Peyer's patch (tissue), 4 donors: Measurements from ENCODE around the gene ECSCR. TPM values are rescaled to one million over a fixed set of nuclear protein-coding genes. Genes with fewer than 3 reads are reported as not detected.

Experiments
- DNase-seq, 3 donors: peaks; one replicate each; pipeline ENCODE4 v3.0.0-alpha.2; 2017 to 2019
- H3K27ac ChIP-seq, 4 donors: fragments of 200-600 bp; sonication (generic); one replicate each; pipeline ENCODE4 v1.5.1; 2016 to 2019
- H3K27me3 ChIP-seq, 2 donors: fragments of 200-600 bp; sonication (generic); one replicate each; pipeline ENCODE4 v1.5.1; 2019
- H3K36me3 ChIP-seq, 3 donors: fragments of 200-600 bp; sonication (generic); one replicate each; pipeline ENCODE4 v1.5.1; 2016 to 2019
- H3K4me1 ChIP-seq, 4 donors: fragments of 200-600 bp; sonication (generic); one replicate each; pipeline ENCODE4 v1.5.1; 2016 to 2019
- H3K4me3 ChIP-seq, 4 donors: fragments of 200-600 bp; sonication (generic); 1 replicate in 3 of 4; 2 replicates in 1 of 4; pipeline ENCODE4 v1.5.1; 2016 to 2019; ENCODE audit warnings: mild to moderate bottlenecking in 1 of 4
- H3K9me3 ChIP-seq, 4 donors: fragments of 200-600 bp; sonication (generic); one replicate each; pipeline ENCODE4 v1.5.1; 2016 to 2019; ENCODE audit warnings: mild to moderate bottlenecking in 1 of 4
- CTCF ChIP-seq, 6 experiments: fragments of 450-650 bp in 4 of 6; fragments of 200-600 bp in 2 of 6; sonication (generic) in 1 of 6; IDR thresholded peaks; one replicate each; pipeline ENCODE4 v1.5.1; 2017 to 2019; ENCODE audit warnings: antibody characterized with exemption in 6 of 6, mild to moderate bottlenecking in 3 of 6, moderate library complexity in 1 of 6
- POLR2A ChIP-seq, 2 donors: fragments of 450-650 bp; IDR thresholded peaks; one replicate each; pipeline ENCODE4 v1.5.1; 2017; ENCODE audit warnings: antibody characterized with exemption in 2 of 2, mild to moderate bottlenecking in 2 of 2, moderate library complexity in 2 of 2
- total RNA-seq, 4 donors: library from RNA; depleted of rRNA; stranded (reverse); fragments of >200 nt; gene quantifications; one replicate each; pipeline ENCODE4 v1.1.0, GENCODE V29; 2016

The ECSCR gene
- total RNA-seq, 4 donors from 2014 or later, result 3.2 to 24.8 (median 7.9) TPM

DNA sequence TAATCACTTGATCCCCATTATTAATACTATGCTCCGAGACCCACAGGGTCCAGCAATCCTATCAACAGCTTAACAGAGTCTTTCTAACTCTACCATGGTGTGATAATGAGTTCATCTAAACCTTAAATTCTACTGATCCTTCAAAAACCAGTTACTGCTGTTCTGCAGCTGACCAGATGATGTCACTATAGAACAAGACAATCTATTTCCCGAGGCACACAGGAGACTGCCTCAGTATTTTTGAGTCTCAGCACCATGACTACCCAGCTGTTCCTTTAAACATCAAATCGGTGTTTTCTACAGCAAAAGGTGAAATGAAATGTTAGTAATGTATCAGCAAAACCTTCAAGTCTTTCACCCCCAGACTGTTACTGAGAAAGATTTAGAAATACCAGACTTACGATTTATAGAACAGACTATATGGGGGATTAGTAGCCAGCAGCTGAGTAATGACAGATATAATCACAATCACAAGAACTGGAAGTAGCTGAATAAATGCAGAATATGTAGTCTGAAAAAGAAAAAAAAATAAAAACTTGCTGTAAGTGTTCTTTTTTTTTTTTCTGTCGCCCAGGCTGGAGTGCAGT is 40.1 kb downstream of the ECSCR start:
- peak in 2 of 3 donors; percentile 37 to 70 for DNase-seq
- no peaks in the 10 kb centered on the region for H3K9me3 ChIP-seq
- H3K4me1 ChIP-seq, result peaks cover 0 to 5% (median 2%) of the 10 kb centered on the region in 4 donors
- H3K27ac ChIP-seq, result no peak overlapping the region
- peaks cover 0 to 13% (median 0%) of the 10 kb centered on the region in 3 donors for H3K36me3 ChIP-seq
- TF ChIP-seq CTCF (IDR thresholded peaks at IDR 0.05) (peak; percentile 53 to 97 (median 86)), POLR2A (IDR thresholded peaks at IDR 0.05) (no peak)
- H3K4me3 ChIP-seq, result no peak overlapping the region
- no peaks in the 10 kb centered on the region for H3K27me3 ChIP-seq

DNA sequence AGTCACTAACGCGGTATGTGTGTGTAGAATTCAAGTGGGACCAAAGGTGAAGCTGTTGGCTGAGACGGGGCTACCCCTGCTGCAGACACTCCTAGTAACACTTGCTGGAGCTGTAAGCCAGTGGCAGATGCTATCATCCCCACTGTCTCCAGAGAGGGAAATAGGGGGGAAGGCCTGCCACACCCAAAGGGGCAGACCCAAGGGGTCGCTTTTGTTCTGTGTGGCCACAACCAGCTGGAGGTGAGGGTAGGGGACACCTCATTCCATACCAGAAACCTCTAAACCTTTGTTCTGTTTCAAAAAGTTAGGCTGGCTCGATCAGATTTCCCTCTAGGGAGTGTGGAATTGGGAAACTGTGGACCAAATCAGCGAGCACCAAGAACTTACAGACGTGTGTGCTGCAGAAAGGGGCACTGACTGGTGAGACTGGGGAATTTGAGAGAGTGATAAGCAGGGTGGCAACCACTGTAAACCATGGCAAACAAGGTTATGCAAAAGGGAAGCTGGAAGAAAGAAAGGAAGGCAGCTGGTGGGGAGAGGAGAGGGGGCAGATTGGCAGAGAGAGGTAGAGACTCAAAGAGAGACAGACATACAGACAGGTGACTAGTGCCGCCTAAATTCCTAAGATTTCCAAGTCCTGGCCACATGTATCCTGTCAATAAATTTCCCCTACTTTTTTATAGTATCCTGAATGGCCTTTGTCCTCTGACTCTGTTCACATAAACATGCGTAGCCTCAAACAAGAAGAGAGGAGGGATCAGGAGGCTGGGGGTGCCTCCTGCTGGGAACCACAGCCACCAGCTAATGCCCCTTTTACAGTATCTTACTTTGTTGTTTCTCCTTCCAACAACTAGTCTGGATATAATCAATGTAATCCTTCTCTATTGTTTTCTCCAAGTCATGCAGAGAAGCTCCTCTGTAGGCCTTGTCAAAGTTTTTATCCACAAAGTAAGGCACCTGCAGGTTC is 43.0 kb downstream of the ECSCR start:
- DNase-seq, result peak in 1 of 3 donors; percentile 46
- TF ChIP-seq POLR2A (IDR thresholded peaks at IDR 0.05), result no peak
- TF ChIP-seq CTCF (IDR thresholded peaks at IDR 0.05), result peak in 3 of 6 experiments; percentile 19 to 37 (median 32)
- no peaks in the 10 kb centered on the region for H3K36me3 ChIP-seq
- no peaks in the 10 kb centered on the region for H3K9me3 ChIP-seq
- H3K27me3 ChIP-seq, result no peaks in the 10 kb centered on the region
- H3K4me1 ChIP-seq, result peaks cover 0 to 27% (median 8%) of the 10 kb centered on the region in 4 donors
- H3K27ac ChIP-seq, result peak overlapping the region in 2 of 4 donors; percentile 8 to 61
- H3K4me3 ChIP-seq, result no peak overlapping the region

DNA sequence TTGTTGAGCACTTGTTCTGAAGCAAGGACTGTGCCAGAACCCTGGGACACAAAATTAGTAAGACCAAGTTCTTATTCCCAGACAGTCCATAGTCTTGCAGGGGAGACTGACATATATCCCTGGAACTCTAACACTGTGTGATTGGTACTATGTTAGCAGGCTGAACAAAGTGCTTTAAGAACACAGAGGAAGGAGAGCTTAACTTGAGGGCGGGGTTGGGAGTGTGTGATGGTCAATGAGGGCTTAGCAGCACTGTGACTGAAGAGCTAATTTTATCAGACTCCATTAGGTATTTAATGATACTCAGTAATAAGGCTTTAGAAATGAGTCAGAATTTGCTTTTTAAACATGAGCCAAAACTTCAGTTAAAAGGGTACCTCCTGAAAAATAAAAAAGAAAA is 43.8 kb downstream of the ECSCR start:
- Histone ChIP-seq H3K27ac (peak overlapping the region in 1 of 4 donors; percentile 61), H3K9me3 (no peaks in the 10 kb centered on the region), H3K4me3 (no peak overlapping the region), H3K4me1 (peaks cover 0 to 29% (median 9%) of the 10 kb centered on the region in 4 donors), H3K27me3 (no peaks in the 10 kb centered on the region), H3K36me3 (no peaks in the 10 kb centered on the region)
- no peak for TF ChIP-seq CTCF (IDR thresholded peaks at IDR 0.05)
- TF ChIP-seq POLR2A (IDR thresholded peaks at IDR 0.05), result no peak
- DNase-seq, result no peak

DNA sequence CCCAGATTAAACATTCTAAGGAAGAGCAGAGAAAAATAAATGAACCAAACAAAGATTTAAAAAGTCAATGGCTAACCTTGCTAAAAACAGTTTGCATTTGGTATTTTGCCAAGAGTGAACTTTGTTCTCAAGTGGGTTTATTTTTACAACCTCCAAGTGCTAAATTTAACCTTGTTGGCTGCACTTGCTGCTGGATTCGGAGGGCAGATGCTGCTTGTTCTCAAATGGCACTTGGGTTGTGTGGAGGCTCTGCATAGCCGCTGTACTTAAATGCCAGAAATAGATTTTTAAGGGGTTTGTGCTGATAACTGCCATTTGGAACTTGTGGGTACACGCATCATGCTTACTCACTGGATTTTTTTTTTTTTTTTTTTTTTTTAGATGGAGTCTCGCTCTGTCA is 45.3 kb downstream of the ECSCR start:
- peaks cover 0 to 29% (median 9%) of the 10 kb centered on the region in 4 donors for H3K4me1 ChIP-seq
- no peaks in the 10 kb centered on the region for H3K9me3 ChIP-seq
- H3K4me3 ChIP-seq, result no peak overlapping the region
- DNase-seq, result no peak
- H3K36me3 ChIP-seq, result no peaks in the 10 kb centered on the region
- H3K27ac ChIP-seq, result peak overlapping the region in 1 of 4 donors; percentile 33
- no peaks in the 10 kb centered on the region for H3K27me3 ChIP-seq
- TF ChIP-seq POLR2A (IDR thresholded peaks at IDR 0.05) (no peak), CTCF (IDR thresholded peaks at IDR 0.05) (no peak)

- no peaks in the 10 kb centered on the region for H3K36me3 ChIP-seq
- peak; percentile 47 to 58 for TF ChIP-seq POLR2A (IDR thresholded peaks at IDR 0.05)
- no peak for TF ChIP-seq CTCF (IDR thresholded peaks at IDR 0.05)
- H3K4me1 ChIP-seq, result peaks cover 0 to 29% (median 9%) of the 10 kb centered on the region in 4 donors
- peak in 2 of 3 donors; percentile 70 to 74 for DNase-seq
- no peaks in the 10 kb centered on the region for H3K9me3 ChIP-seq
- H3K4me3 ChIP-seq, result no peak overlapping the region
- H3K27ac ChIP-seq, result peak overlapping the region in 2 of 4 donors; percentile 33 to 78
- H3K27me3 ChIP-seq, result no peaks in the 10 kb centered on the region
Observed at GRCh38 chr5:139416651-139417050, 45.9 kb downstream of the ECSCR start.
